ENCODE data around the gene PCBP3.
"Not testable (repeated sequence)": the region's sequence is repeated elsewhere in the genome, so short reads cannot be mapped to it uniquely, and the experiment has no call there.

Gene PCBP3

GRCh38 chr21:45642122-45642813, 1.3 kb upstream of the PCBP3 start:
- DNase-seq (ENCODE audit: low read depth) = no peak
- TF ChIP-seq, protein P1, sequence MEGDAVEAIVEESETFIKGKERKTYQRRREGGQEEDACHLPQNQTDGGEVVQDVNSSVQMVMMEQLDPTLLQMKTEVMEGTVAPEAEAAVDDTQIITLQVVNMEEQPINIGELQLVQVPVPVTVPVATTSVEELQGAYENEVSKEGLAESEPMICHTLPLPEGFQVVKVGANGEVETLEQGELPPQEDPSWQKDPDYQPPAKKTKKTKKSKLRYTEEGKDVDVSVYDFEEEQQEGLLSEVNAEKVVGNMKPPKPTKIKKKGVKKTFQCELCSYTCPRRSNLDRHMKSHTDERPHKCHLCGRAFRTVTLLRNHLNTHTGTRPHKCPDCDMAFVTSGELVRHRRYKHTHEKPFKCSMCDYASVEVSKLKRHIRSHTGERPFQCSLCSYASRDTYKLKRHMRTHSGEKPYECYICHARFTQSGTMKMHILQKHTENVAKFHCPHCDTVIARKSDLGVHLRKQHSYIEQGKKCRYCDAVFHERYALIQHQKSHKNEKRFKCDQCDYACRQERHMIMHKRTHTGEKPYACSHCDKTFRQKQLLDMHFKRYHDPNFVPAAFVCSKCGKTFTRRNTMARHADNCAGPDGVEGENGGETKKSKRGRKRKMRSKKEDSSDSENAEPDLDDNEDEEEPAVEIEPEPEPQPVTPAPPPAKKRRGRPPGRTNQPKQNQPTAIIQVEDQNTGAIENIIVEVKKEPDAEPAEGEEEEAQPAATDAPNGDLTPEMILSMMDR (IDR thresholded peaks at IDR 0.05; ENCODE audit: low read length, missing control alignments) = no peak
- no peak overlapping the region for H3K4me3 ChIP-seq (replicated peaks; ENCODE audit: low read depth, low read length)

DNA sequence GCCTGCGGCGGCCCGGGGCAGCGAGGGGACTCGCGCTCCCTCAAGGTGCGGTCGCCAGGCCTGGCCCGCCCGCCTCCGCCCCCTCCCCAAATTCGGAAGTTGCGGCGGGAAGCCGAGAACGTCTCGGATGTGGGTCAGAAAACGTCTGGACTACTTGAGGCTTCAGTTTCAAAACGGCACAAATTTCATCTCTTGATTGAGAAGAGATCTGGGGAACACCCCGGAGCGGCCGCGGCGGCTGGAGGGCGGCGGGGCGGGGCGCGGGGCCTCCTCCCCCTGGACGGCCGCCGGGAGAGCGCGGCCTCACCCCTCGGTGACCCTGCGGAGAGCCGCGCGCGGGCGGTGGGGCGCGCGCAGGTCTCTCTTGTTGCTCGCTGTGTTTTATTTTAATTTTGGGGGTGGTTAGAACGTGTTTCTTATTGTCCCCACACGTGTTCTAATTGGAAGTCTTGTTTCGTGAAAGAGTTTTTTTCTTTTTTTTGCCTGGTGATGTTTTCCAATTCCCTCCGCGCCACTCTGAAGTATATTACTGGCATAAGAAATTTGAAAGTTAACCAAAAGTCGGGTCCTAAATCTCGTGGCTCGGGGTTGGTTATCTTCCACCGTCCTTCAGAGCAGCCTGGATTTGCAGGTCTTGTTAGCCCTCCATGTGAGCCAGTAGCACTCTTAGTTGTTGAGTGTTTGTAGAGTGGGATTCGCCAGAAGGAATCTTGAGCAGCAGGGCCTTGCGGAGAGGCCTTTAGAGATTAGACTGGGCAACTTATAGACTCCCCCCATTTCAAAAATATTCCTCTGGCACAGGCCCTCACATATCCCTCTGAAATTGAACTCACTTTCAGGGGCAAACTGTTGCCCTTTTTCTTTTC, 749 bp downstream of the PCBP3 start:
- TF ChIP-seq, protein P1 (IDR thresholded peaks at IDR 0.05; ENCODE audit: low read length, missing control alignments) = no peak
- H3K4me3 ChIP-seq (replicated peaks; ENCODE audit: low read depth, low read length) = peak overlapping the region; percentile 63
- DNase-seq (ENCODE audit: low read depth) = peak; percentile 11

- no peak overlapping the region for H3K4me3 ChIP-seq (replicated peaks; ENCODE audit: low read depth, low read length)
- TF ChIP-seq, protein P1 (IDR thresholded peaks at IDR 0.05; ENCODE audit: low read length, missing control alignments) = no peak
- no peak for DNase-seq (ENCODE audit: low read depth)
These were observed 8.4 kb downstream of the PCBP3 start for GRCh38 chr21:45651921-45652320.

GRCh38 chr21:45655124-45655523, 11.6 kb downstream of the PCBP3 start:
- peak; percentile 86 for DNase-seq (ENCODE audit: low read depth)
- H3K4me3 ChIP-seq (replicated peaks; ENCODE audit: low read depth, low read length) = no peak overlapping the region
- TF ChIP-seq, protein P1 (IDR thresholded peaks at IDR 0.05; ENCODE audit: low read length, missing control alignments) = no peak

DNA sequence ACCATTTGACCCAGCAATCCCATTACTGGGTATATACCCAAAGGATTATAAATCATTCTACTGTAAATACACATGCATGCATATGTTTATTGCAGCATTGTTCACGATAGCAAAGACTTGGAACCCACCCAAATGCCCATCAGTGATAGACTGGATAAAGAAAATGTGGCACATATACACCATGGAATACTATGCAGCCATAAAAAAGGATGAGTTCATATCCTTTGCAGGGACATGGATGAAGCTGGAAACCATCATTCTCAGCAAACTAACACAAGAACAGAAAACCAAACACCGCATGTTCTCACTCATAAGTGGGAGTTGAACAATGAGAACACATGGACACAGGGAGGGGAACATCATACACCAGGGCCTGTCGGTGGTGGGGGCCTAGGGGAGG, 12.6 kb downstream of the PCBP3 start:
- not testable (repeated sequence) for DNase-seq (ENCODE audit: low read depth); H3K4me3 ChIP-seq (replicated peaks; ENCODE audit: low read depth, low read length)

- not testable (repeated sequence) for DNase-seq (ENCODE audit: low read depth); H3K4me3 ChIP-seq (replicated peaks; ENCODE audit: low read depth, low read length)
These were observed 18.5 kb downstream of the PCBP3 start for GRCh38 chr21:45661913-45662622.

GRCh38 chr21:45662623-45663245, 19.2 kb downstream of the PCBP3 start:
- not testable (repeated sequence) for DNase-seq (ENCODE audit: low read depth); H3K4me3 ChIP-seq (replicated peaks; ENCODE audit: low read depth, low read length)

- TF ChIP-seq, protein P1 (IDR thresholded peaks at IDR 0.05; ENCODE audit: low read length, missing control alignments) = no peak
- no peak overlapping the region for H3K4me3 ChIP-seq (replicated peaks; ENCODE audit: low read depth, low read length)
- no peak for DNase-seq (ENCODE audit: low read depth)
These were observed 25.9 kb downstream of the PCBP3 start for GRCh38 chr21:45669382-45669781.
